Lower leg skin (tissue), 4 donors: ENCODE results near the gene PLEKHA1. TPM values are rescaled to one million over a fixed set of nuclear protein-coding genes. Genes with fewer than 3 reads are reported as not detected.

Experiments
- DNase-seq, 2 donors: peaks; one replicate each; pipeline ENCODE4 v3.0.0-alpha.2; 2019; ENCODE audit warnings: low spot score in 2 of 2
- H3K4me3 ChIP-seq: fragments of 200-600 bp; sonication (generic); 2 replicates; pipeline ENCODE4 v1.5.1; 2017; ENCODE audit warnings: mild to moderate bottlenecking, low read depth; ENCODE audit not compliant: poor library complexity, severe bottlenecking
- CTCF ChIP-seq, 3 donors: fragments of 450-650 bp; IDR thresholded peaks; one replicate each; pipeline ENCODE4 v1.5.1; 2016; ENCODE audit warnings: antibody characterized with exemption in 3 of 3, mild to moderate bottlenecking in 3 of 3, moderate library complexity in 2 of 3
- POLR2A ChIP-seq, 2 donors: fragments of 450-650 bp; IDR thresholded peaks; one replicate each; pipeline ENCODE4 v1.6.1; 2016 to 2017; ENCODE audit warnings: antibody characterized with exemption in 2 of 2, mild to moderate bottlenecking in 1 of 2, moderate library complexity in 1 of 2
- WGBS, 2 donors: methylation state at CpG; one replicate each; pipeline ENCODE4 v1.1.5; 2018; 5-methylcytosine and 5-hydroxymethylcytosine counted together
- intact Hi-C: fragments of 100-400 bp; cut with DNase I; formaldehyde crosslinking; loops from one replicate; pipeline ENCODE4 v1.15.0; 2023; ENCODE audit warnings: low total_unique reads
- total RNA-seq, 4 donors: library from RNA; depleted of rRNA; stranded (reverse); fragments of >200 nt; gene quantifications; one replicate each; pipeline ENCODE4 v1.1.0, GENCODE V29; 2016

Gene PLEKHA1
- total RNA-seq, 4 donors from 2014 or later = 83.6 to 116 (median 105) TPM

DNA sequence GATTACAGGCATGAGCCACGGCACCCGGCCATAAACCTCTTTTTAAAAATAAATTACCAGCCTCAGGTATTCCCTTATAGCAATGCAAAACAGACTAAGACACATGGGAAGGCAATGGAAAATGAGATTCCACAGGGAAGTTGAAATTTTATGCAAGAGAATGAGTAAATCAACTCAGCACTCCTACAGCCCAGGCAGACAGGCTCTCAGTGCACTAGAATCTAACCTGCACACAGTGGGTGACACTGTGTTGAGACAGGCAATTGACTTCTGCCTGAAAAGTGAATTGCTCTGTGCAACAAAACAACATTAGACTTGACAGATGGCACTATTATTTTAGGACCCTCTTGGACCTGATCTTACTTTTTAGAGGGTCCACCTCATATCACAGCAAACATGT lies 20.1 kb upstream of the PLEKHA1 start:
- intact Hi-C loops = no loop called here
- WGBS, 2 donors = 83 to 90% methylated on average over 2 of the region's 2 CpGs
- no peak for DNase-seq

DNA sequence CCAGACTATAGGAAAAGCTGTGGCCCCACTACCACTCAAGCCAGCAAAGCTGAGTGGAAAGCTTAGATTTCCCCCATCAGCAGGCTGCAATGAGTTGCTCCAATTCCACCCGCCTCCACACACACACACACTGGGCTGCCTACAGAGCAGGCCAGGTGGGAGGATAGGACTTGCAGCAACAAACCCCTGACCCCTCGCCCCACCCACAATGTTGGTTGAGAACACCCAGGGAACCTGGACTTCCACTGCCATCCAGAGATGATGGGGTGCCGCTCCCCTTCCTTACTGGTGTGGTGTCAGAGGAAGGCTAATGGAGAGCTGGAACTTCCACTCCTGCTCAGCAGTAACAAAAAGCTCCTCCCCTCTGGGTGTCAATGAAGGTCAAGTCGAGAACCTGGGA lies 16.8 kb upstream of the PLEKHA1 start:
- WGBS, 2 donors = 94 to 96% methylated on average over 4 of the region's 4 CpGs
- DNase-seq = peak in 1 of 2 donors; percentile 42
- TF ChIP-seq CTCF (IDR thresholded peaks at IDR 0.05) = no peak
- TF ChIP-seq POLR2A (IDR thresholded peaks at IDR 0.05) = no peak
- H3K4me3 ChIP-seq = no peak overlapping the region
- intact Hi-C loops = no loop called here

More for the DNA sequence above, 20.1 kb upstream of the PLEKHA1 start:
- TF ChIP-seq POLR2A (IDR thresholded peaks at IDR 0.05) (no peak), CTCF (IDR thresholded peaks at IDR 0.05) (no peak)
- no peak overlapping the region for H3K4me3 ChIP-seq

GRCh38 chr10:122359621-122360020 lies 14.9 kb upstream of the PLEKHA1 start:
- intact Hi-C loops = no loop called here
- WGBS, 2 donors = 80 to 83% methylated on average over 2 of the region's 2 CpGs
- DNase-seq = no peak
- no peak overlapping the region for H3K4me3 ChIP-seq
- TF ChIP-seq CTCF (IDR thresholded peaks at IDR 0.05) (no peak), POLR2A (IDR thresholded peaks at IDR 0.05) (no peak)

GRCh38 chr10:122361046-122361445 lies 13.5 kb upstream of the PLEKHA1 start:
- intact Hi-C loops = no loop called here
- DNase-seq = no peak
- no peak overlapping the region for H3K4me3 ChIP-seq
- TF ChIP-seq CTCF (IDR thresholded peaks at IDR 0.05) (no peak), POLR2A (IDR thresholded peaks at IDR 0.05) (no peak)
- 95 to 100% methylated on average over 1 of the region's 1 CpG for WGBS, 2 donors

- TF ChIP-seq CTCF (IDR thresholded peaks at IDR 0.05) = no peak
- no peak for TF ChIP-seq POLR2A (IDR thresholded peaks at IDR 0.05)
- 94 to 97% methylated on average over 4 of the region's 4 CpGs for WGBS, 2 donors
- H3K4me3 ChIP-seq = no peak overlapping the region
- intact Hi-C loops = no loop called here
- peak in 1 of 2 donors; percentile 60 for DNase-seq
These were observed 12.4 kb upstream of the PLEKHA1 start for GRCh38 chr10:122362031-122362592.

- WGBS, 2 donors = 40 to 50% methylated on average over 2 of the region's 2 CpGs
- intact Hi-C loops = no loop called here
- TF ChIP-seq POLR2A (IDR thresholded peaks at IDR 0.05) (no peak), CTCF (IDR thresholded peaks at IDR 0.05) (no peak)
- no peak overlapping the region for H3K4me3 ChIP-seq
- no peak for DNase-seq
These were observed 11.9 kb upstream of the PLEKHA1 start for GRCh38 chr10:122362621-122363020.
